ENCODE results near the gene XAGE2. TPM values are rescaled to one million over a fixed set of nuclear protein-coding genes. Genes with fewer than 3 reads are reported as not detected.

Gene XAGE2
- total and polyA plus RNA-seq, 2 experiments from 2014 or later = not detected

GRCh38 chrX:52416816-52417215, 48.0 kb downstream of the XAGE2 start:
- H3K36me3 ChIP-seq (ENCODE audit: insufficient read depth) = no peaks in the 10 kb centered on the region
- H4K20me1 ChIP-seq (replicated peaks; ENCODE audit: insufficient read depth) = no peaks in the 10 kb centered on the region
- no peak for TF ChIP-seq ZNF114 (CRISPR knock-in tag; IDR thresholded peaks at IDR 0.05)
- TF ChIP-seq CTCF (conservative IDR thresholded peaks at IDR 0.05; ENCODE audit: low read depth in 2 of 2) = no peak
- no peak for TF ChIP-seq EZH2 (IDR thresholded peaks at IDR 0.05; ENCODE audit: low read depth, unreplicated experiment)
- TF ChIP-seq CREB1 (CRISPR knock-in tag; IDR thresholded peaks at IDR 0.05; ENCODE audit: low read depth) = no peak
- no peaks in the 10 kb centered on the region for H3F3A ChIP-seq (replicated peaks; ENCODE audit: low read depth)
- no peaks in the 10 kb centered on the region for H3K79me2 ChIP-seq (replicated peaks; ENCODE audit: insufficient read depth)
- H3K9me2 ChIP-seq (ENCODE audit: insufficient read depth) = no peaks in the 10 kb centered on the region
- no peak for ATAC-seq
- H3K4me1 ChIP-seq (ENCODE audit: insufficient read depth) = no peaks in the 10 kb centered on the region
- no peak overlapping the region for H3K27ac ChIP-seq (ENCODE audit: low read depth)
- H3K36me3 Mint-ChIP-seq (ENCODE audit: low read depth) = no peaks in the 10 kb centered on the region
- H3K27me3 ChIP-seq (ENCODE audit: insufficient read depth) = no peaks in the 10 kb centered on the region
- H3K9me3 Mint-ChIP-seq = no peaks in the 10 kb centered on the region
- DNase-seq (ENCODE audit: low spot score) = no peak
- no peak overlapping the region for H3K4me2 ChIP-seq
- H3K27ac Mint-ChIP-seq = no peak overlapping the region
- H3K4me1 Mint-ChIP-seq = no peaks in the 10 kb centered on the region
- no peak overlapping the region for H3K4me3 Mint-ChIP-seq
- H3K27me3 Mint-ChIP-seq (ENCODE audit: insufficient read depth, low read depth, poor library complexity) = no peaks in the 10 kb centered on the region
- no peak overlapping the region for H3K4me3 ChIP-seq
- no peak overlapping the region for H2AFZ ChIP-seq

GRCh38 chrX:52420824-52421443, 52.1 kb downstream of the XAGE2 start:
- no peaks in the 10 kb centered on the region for H3K27me3 Mint-ChIP-seq (ENCODE audit: insufficient read depth, low read depth, poor library complexity)

More at GRCh38 chrX:52420824-52421443, 52.1 kb downstream of the XAGE2 start:
- H3K4me1 ChIP-seq (ENCODE audit: insufficient read depth) = no peaks in the 10 kb centered on the region
- H3K36me3 ChIP-seq (ENCODE audit: insufficient read depth) = no peaks in the 10 kb centered on the region
- ATAC-seq (no peak), DNase-seq (ENCODE audit: low spot score) (no peak)
- H3F3A ChIP-seq (replicated peaks; ENCODE audit: low read depth) = no peaks in the 10 kb centered on the region
- no peaks in the 10 kb centered on the region for H3K4me1 Mint-ChIP-seq
- H3K4me3 ChIP-seq = no peak overlapping the region
- no peak overlapping the region for H3K4me2 ChIP-seq
- no peaks in the 10 kb centered on the region for H3K27me3 ChIP-seq (ENCODE audit: insufficient read depth)
- H3K27ac Mint-ChIP-seq = no peak overlapping the region
- no peak overlapping the region for H3K27ac ChIP-seq (ENCODE audit: low read depth)
- no peak overlapping the region for H3K4me3 Mint-ChIP-seq
- H2AFZ ChIP-seq = no peak overlapping the region
- H3K9me3 Mint-ChIP-seq = no peaks in the 10 kb centered on the region
- H3K79me2 ChIP-seq (replicated peaks; ENCODE audit: insufficient read depth) = no peaks in the 10 kb centered on the region
- H4K20me1 ChIP-seq (replicated peaks; ENCODE audit: insufficient read depth) = no peaks in the 10 kb centered on the region
- no peaks in the 10 kb centered on the region for H3K36me3 Mint-ChIP-seq (ENCODE audit: low read depth)
- TF ChIP-seq ETS1 (IDR thresholded peaks at IDR 0.05) (no peak), POLR2AphosphoS5 (IDR thresholded peaks at IDR 0.05; ENCODE audit: low read depth) (no peak), CREB1 (CRISPR knock-in tag; IDR thresholded peaks at IDR 0.05; ENCODE audit: low read depth) (no peak), ZNF114 (CRISPR knock-in tag; IDR thresholded peaks at IDR 0.05) (no peak), ZNF462 (CRISPR knock-in tag; IDR thresholded peaks at IDR 0.05) (no peak)
- H3K9me2 ChIP-seq (ENCODE audit: insufficient read depth) = no peaks in the 10 kb centered on the region
